Neural progenitor cell (in vitro differentiated cells): ENCODE results near the gene PMEPA1. TPM values are rescaled to one million over a fixed set of nuclear protein-coding genes. Genes with fewer than 3 reads are reported as not detected.

Experiments used
- DNase-seq: peaks from one replicate; pipeline ENCODE4 v3.0.0-alpha.2; 2016; ENCODE audit warnings: low spot score
- H2AFZ ChIP-seq: fragments of 200-600 bp; sonication (generic); replicated peaks from 2 replicates; pipeline ENCODE4 v1.6.1; 2016; ENCODE audit warnings: antibody characterized with exemption
- H3F3A ChIP-seq: fragments of 200-600 bp; sonication (generic); 2 replicates; pipeline ENCODE4 v1.6.1; 2016; ENCODE audit warnings: antibody characterized with exemption, low read depth
- H3K27ac ChIP-seq: fragments of 200-600 bp; sonication (generic); 2 replicates; pipeline ENCODE4 v1.5.1; 2016; ENCODE audit warnings: mild to moderate bottlenecking
- H3K27me3 ChIP-seq: fragments of 200-600 bp; sonication (generic); 2 replicates; pipeline ENCODE4 v1.6.1; 2016; ENCODE audit warnings: mild to moderate bottlenecking, moderate library complexity
- H3K36me3 ChIP-seq: fragments of 200-600 bp; sonication (generic); 2 replicates; pipeline ENCODE4 v1.5.1; 2016
- H3K4me1 ChIP-seq: fragments of 200-600 bp; sonication (generic); 2 replicates; pipeline ENCODE4 v1.6.1; 2016; ENCODE audit warnings: mixed run types
- H3K4me2 ChIP-seq: fragments of 200-600 bp; sonication (generic); 2 replicates; pipeline ENCODE4 v1.6.1; 2016
- H3K4me3 ChIP-seq: fragments of 200-600 bp; sonication (generic); 2 replicates; pipeline ENCODE4 v1.5.1; 2016
- H3K79me2 ChIP-seq: fragments of 200-600 bp; sonication (generic); 2 replicates; pipeline ENCODE4 v1.6.1; 2016; ENCODE audit warnings: low read depth
- H3K9ac ChIP-seq: fragments of 200-600 bp; sonication (generic); 2 replicates; pipeline ENCODE4 v1.6.1; 2016
- H3K9me3 ChIP-seq: fragments of 200-600 bp; sonication (generic); 2 replicates; pipeline ENCODE4 v1.5.1; 2016; ENCODE audit warnings: low read depth
- H4K20me1 ChIP-seq: fragments of 200-600 bp; sonication (generic); 2 replicates; pipeline ENCODE4 v1.6.1; 2016; ENCODE audit warnings: low read depth
- H3K27ac Mint-ChIP-seq: 3 replicates; pipeline ENCODE4 v1.8.0; 2021; ENCODE audit warnings: mixed read lengths
- H3K27me3 Mint-ChIP-seq: 2 replicates; pipeline ENCODE4 v1.8.0; 2022; ENCODE audit warnings: low read depth, mild to moderate bottlenecking, inconsistent platforms, moderate library complexity, mixed read lengths; ENCODE audit not compliant: insufficient read depth
- H3K36me3 Mint-ChIP-seq: 3 replicates; pipeline ENCODE4 v1.8.0; 2021; ENCODE audit warnings: mixed read lengths
- H3K4me1 Mint-ChIP-seq: 3 replicates; pipeline ENCODE4 v1.8.0; 2021; ENCODE audit warnings: mixed read lengths
- H3K4me3 Mint-ChIP-seq: 3 replicates; pipeline ENCODE4 v1.8.0; 2021; ENCODE audit warnings: mild to moderate bottlenecking, moderate library complexity, mixed read lengths
- H3K9me3 Mint-ChIP-seq: 3 replicates; pipeline ENCODE4 v1.8.0; 2020; ENCODE audit warnings: mixed read lengths
- EZH2 ChIP-seq: fragments of 200-600 bp; sonication (generic); IDR thresholded peaks from 2 replicates; pipeline ENCODE4 v1.6.1; 2017; ENCODE audit warnings: antibody characterized with exemption, mild to moderate bottlenecking, moderate library complexity
- EZH2phosphoT487 ChIP-seq: fragments of 200-600 bp; sonication (generic); IDR thresholded peaks from 2 replicates; pipeline ENCODE4 v1.6.1; 2017; ENCODE audit warnings: antibody characterized with exemption
- total RNA-seq: library from RNA; depleted of rRNA; stranded (reverse); fragments of >200 nt; gene quantifications from 2 replicates; pipeline ENCODE4 v1.2.3, GENCODE V29; 2015; ENCODE audit warnings: low replicate concordance
- TF ChIP-seq, protein P1 (sequence below): fragments of 200-600 bp; sonication (generic); IDR thresholded peaks from 2 replicates; pipeline ENCODE4 v1.5.1; 2017; ENCODE audit warnings: antibody characterized with exemption, mild to moderate bottlenecking

Gene PMEPA1
- total RNA-seq, 1 donor from 2014 or later: 1.7 TPM

GRCh38 chr20:57638895-57639236 lies 70.9 kb downstream of the PMEPA1 start:
- Histone ChIP-seq H3K9ac (no peak overlapping the region), H2AFZ (no peak overlapping the region), H4K20me1 (no peaks in the 10 kb centered on the region), H3K4me3 (no peak overlapping the region), H3K36me3 (no peaks in the 10 kb centered on the region), H3K27ac (no peak overlapping the region), H3K79me2 (no peaks in the 10 kb centered on the region), H3K4me2 (no peak overlapping the region), H3K27me3 (no peaks in the 10 kb centered on the region), H3K9me3 (no peaks in the 10 kb centered on the region), H3K4me1 (no peaks in the 10 kb centered on the region), H3F3A (no peaks in the 10 kb centered on the region)
- Mint-ChIP-seq H3K4me1 (no peaks in the 10 kb centered on the region), H3K4me3 (no peak overlapping the region), H3K27ac (no peak overlapping the region), H3K36me3 (no peaks in the 10 kb centered on the region), H3K9me3 (peaks cover 11% of the 10 kb centered on the region), H3K27me3 (peaks cover 3% of the 10 kb centered on the region)
- TF ChIP-seq, protein P1, sequence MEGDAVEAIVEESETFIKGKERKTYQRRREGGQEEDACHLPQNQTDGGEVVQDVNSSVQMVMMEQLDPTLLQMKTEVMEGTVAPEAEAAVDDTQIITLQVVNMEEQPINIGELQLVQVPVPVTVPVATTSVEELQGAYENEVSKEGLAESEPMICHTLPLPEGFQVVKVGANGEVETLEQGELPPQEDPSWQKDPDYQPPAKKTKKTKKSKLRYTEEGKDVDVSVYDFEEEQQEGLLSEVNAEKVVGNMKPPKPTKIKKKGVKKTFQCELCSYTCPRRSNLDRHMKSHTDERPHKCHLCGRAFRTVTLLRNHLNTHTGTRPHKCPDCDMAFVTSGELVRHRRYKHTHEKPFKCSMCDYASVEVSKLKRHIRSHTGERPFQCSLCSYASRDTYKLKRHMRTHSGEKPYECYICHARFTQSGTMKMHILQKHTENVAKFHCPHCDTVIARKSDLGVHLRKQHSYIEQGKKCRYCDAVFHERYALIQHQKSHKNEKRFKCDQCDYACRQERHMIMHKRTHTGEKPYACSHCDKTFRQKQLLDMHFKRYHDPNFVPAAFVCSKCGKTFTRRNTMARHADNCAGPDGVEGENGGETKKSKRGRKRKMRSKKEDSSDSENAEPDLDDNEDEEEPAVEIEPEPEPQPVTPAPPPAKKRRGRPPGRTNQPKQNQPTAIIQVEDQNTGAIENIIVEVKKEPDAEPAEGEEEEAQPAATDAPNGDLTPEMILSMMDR: no peak
- TF ChIP-seq EZH2 (no peak), EZH2phosphoT487 (no peak)
- no peak for DNase-seq

DNA sequence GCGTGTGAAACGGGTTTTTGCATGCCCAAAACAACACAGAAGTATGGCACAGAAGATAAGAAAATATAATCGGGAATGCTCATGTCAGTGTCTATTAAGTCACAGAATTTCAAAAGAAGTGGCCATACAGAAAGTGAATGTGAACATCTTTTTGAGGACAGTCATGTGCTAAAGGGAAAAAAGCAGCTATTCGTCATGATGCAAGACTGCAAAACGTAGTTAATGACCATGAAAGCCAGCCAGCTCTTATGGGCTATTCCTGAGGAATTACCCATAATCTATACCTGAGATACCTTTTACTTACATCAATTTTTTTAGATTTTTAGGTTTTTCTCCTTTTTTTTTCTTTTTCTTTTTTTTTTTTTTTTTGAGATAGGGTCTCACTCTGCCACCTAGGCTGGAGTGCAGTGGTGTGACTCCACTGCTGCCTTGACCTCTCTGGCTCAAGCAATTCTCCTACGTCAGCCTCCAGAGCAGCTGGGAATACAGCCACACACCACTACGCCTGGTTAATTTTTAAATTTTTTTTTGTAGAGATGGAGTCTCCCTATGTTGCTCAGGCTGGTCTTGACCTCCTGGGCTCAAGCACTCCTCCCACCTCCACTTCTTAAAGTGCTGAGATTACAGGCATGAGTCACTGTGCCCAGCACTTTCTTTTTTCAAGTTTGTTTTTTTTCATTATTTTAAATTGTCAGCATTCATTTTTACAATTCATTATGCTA lies 71.5 kb downstream of the PMEPA1 start:
- Histone ChIP-seq H3K4me2 (no peak overlapping the region), H3K27ac (no peak overlapping the region), H3K9me3 (no peaks in the 10 kb centered on the region), H3K27me3 (no peaks in the 10 kb centered on the region), H3F3A (no peaks in the 10 kb centered on the region), H3K4me3 (no peak overlapping the region), H3K9ac (no peak overlapping the region), H3K79me2 (no peaks in the 10 kb centered on the region), H2AFZ (no peak overlapping the region), H3K4me1 (no peaks in the 10 kb centered on the region), H4K20me1 (no peaks in the 10 kb centered on the region), H3K36me3 (no peaks in the 10 kb centered on the region)
- Mint-ChIP-seq H3K4me3 (no peak overlapping the region), H3K9me3 (peaks cover 11% of the 10 kb centered on the region), H3K27me3 (peaks cover 3% of the 10 kb centered on the region), H3K36me3 (no peaks in the 10 kb centered on the region), H3K4me1 (no peaks in the 10 kb centered on the region), H3K27ac (no peak overlapping the region)
- DNase-seq: no peak
- TF ChIP-seq EZH2 (no peak), EZH2phosphoT487 (no peak)
- TF ChIP-seq, protein P1: no peak

DNA sequence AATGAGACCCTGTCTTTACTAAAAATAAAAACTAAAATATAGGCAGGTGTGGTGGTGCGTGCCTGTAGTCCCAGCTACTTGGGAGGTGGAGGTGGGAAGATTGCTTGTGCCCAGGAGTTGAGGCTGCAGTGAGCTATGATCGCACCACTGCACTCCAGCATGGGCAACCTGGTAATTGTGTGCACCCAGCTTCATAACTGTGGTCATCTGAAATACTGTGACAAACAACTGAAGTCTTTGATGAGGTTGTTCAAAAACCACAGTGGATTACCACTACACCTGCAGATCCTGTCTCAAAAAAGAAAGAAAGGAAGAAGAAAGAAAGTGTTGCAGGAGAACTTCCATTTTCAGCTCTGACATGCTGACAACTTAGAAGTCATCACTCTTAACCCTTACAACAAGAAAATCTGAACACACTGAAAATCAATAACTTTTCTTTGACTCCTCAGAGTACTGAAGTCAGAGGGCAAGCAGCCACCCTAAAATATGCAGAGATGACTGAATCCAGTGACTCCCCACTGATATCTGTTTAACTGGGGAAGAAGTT lies 75.8 kb downstream of the PMEPA1 start:
- Mint-ChIP-seq H3K27ac (no peak overlapping the region), H3K9me3 (peaks cover 17% of the 10 kb centered on the region), H3K4me3 (no peak overlapping the region), H3K27me3 (peaks cover 3% of the 10 kb centered on the region), H3K36me3 (no peaks in the 10 kb centered on the region), H3K4me1 (no peaks in the 10 kb centered on the region)
- Histone ChIP-seq H3K36me3 (no peaks in the 10 kb centered on the region), H3K9ac (no peak overlapping the region), H2AFZ (no peak overlapping the region), H3K79me2 (no peaks in the 10 kb centered on the region), H3K27ac (no peak overlapping the region), H3K27me3 (no peaks in the 10 kb centered on the region), H3K9me3 (no peaks in the 10 kb centered on the region), H3F3A (no peaks in the 10 kb centered on the region), H3K4me3 (no peak overlapping the region), H4K20me1 (no peaks in the 10 kb centered on the region), H3K4me2 (no peak overlapping the region), H3K4me1 (no peaks in the 10 kb centered on the region)
- no peak for DNase-seq
- TF ChIP-seq EZH2 (no peak), EZH2phosphoT487 (no peak)
- TF ChIP-seq, protein P1: no peak
